ENCODE data around the gene MED12L. TPM values are rescaled to one million over a fixed set of nuclear protein-coding genes. Genes with fewer than 3 reads are reported as not detected.

The MED12L gene
- total RNA-seq, 1 experiment from 2014 or later: 14.9 TPM

GRCh38 chr3:151322511-151322910 lies 237.0 kb downstream of the MED12L start:
- Histone ChIP-seq H2BK15ac (ENCODE audit: low read depth, low read length) (no peak overlapping the region), H3K9ac (ENCODE audit: extremely low read depth, insufficient read length, low read length) (no peak overlapping the region), H2AFZ (ENCODE audit: low read length) (no peak overlapping the region), H3K18ac (ENCODE audit: insufficient read length, low read depth, low read length) (no peak overlapping the region), H4K20me1 (ENCODE audit: control insufficient read depth, insufficient read depth, insufficient read length) (no peaks in the 10 kb centered on the region), H3K4me1 (ENCODE audit: insufficient read depth, low read length) (no peaks in the 10 kb centered on the region), H2AK5ac (ENCODE audit: insufficient read length, low read length) (no peak overlapping the region), H2BK120ac (ENCODE audit: low read depth, low read length, poor library complexity, severe bottlenecking) (no peak overlapping the region), H4K91ac (ENCODE audit: insufficient read length, low read depth, low read length) (no peak overlapping the region), H3K9me3 (ENCODE audit: control insufficient read depth, low read depth, low read length) (no peaks in the 10 kb centered on the region), H3K23me2 (ENCODE audit: insufficient read length, low read depth, low read length, poor library complexity, severe bottlenecking) (no peaks in the 10 kb centered on the region), H4K5ac (ENCODE audit: insufficient read length, low read depth, low read length) (no peak overlapping the region), H2BK12ac (ENCODE audit: insufficient read length, low read depth, low read length) (no peak overlapping the region), H3K79me1 (ENCODE audit: insufficient read depth, low read depth, low read length, poor library complexity, severe bottlenecking) (no peaks in the 10 kb centered on the region), H3K79me2 (ENCODE audit: insufficient read depth, low read length) (no peaks in the 10 kb centered on the region), H4K8ac (replicated peaks; ENCODE audit: insufficient read length, low read depth, low read length) (no peak overlapping the region), H3K4ac (ENCODE audit: low read depth, low read length) (no peak overlapping the region), H2BK5ac (ENCODE audit: insufficient read length, low read length) (no peak overlapping the region), H2BK20ac (ENCODE audit: low read depth, low read length, poor library complexity, severe bottlenecking) (no peak overlapping the region), H3K56ac (ENCODE audit: insufficient read length, low read depth, low read length) (no peak overlapping the region), H3K14ac (ENCODE audit: insufficient read depth, low read length) (no peak overlapping the region), H3T11ph (ENCODE audit: low read length) (no peak overlapping the region), H3K27ac (ENCODE audit: insufficient read length, low read depth, low read length) (no peak overlapping the region), H3K27me3 (ENCODE audit: insufficient read depth, low read length) (no peaks in the 10 kb centered on the region), H3K4me2 (ENCODE audit: insufficient read depth, insufficient read length, low read length) (no peak overlapping the region), H3K23ac (ENCODE audit: insufficient read length, low read depth, low read length) (no peak overlapping the region)
- Mint-ChIP-seq H3K9me3 (no peaks in the 10 kb centered on the region), H3K27me3 (ENCODE audit: low read depth) (no peaks in the 10 kb centered on the region), H3K27ac (no peak overlapping the region), H3K4me1 (peaks cover 10 to 21% of the 10 kb centered on the region in 2 experiments), H3K4me3 (no peak overlapping the region), H3K36me3 (ENCODE audit: insufficient read depth in 1 of 3, low read depth in 3 of 3) (no peaks in the 10 kb centered on the region; a peak in 1 of 7 replicates)
- WGBS (ENCODE audit: extremely low coverage, insufficient read length, low lambda C conversion rate): no CpG with 5 or more reads among the region's 1 CpG
- DNase-seq: no peak
- no peak for TF ChIP-seq CTCF (conservative IDR thresholded peaks at IDR 0.05)

Data from H9 (cell line).